Vagina (tissue), 2 donors: ENCODE data around the gene MRPL10. TPM values are rescaled to one million over a fixed set of nuclear protein-coding genes. Genes with fewer than 3 reads are reported as not detected.

Experiments used
- DNase-seq, 2 donors: peaks; one replicate each; pipeline ENCODE4 v3.0.0-alpha.2; 2017; ENCODE audit errors: extremely low spot score in 2 of 2
- H3K27ac ChIP-seq: fragments of 200-600 bp; sonication (generic); one replicate; pipeline ENCODE4 v1.5.1; 2019
- H3K27me3 ChIP-seq: fragments of 200-600 bp; sonication (generic); one replicate; pipeline ENCODE4 v1.5.1; 2019
- H3K36me3 ChIP-seq, 2 donors: fragments of 200-600 bp; sonication (generic); one replicate each; pipeline ENCODE4 v1.5.1; 2017 to 2019
- H3K4me1 ChIP-seq: fragments of 200-600 bp; sonication (generic); one replicate; pipeline ENCODE4 v1.5.1; 2019
- H3K4me3 ChIP-seq, 2 donors: fragments of 200-600 bp; sonication (generic); 1 replicate in 1 of 2; 2 replicates in 1 of 2; pipeline ENCODE4 v1.5.1; 2016 to 2019
- H3K9me3 ChIP-seq: fragments of 200-600 bp; sonication (generic); one replicate; pipeline ENCODE4 v1.5.1; 2019
- CTCF ChIP-seq, 3 experiments: fragments of 450-650 bp in 2 of 3; fragments of 200-600 bp in 1 of 3; sonication (generic) in 1 of 3; IDR thresholded peaks; one replicate each; pipeline ENCODE4 v1.5.1; 2017 to 2019; ENCODE audit warnings: antibody characterized with exemption in 3 of 3, mild to moderate bottlenecking in 2 of 3, moderate library complexity in 2 of 3
- POLR2A ChIP-seq, 2 donors: fragments of 450-650 bp; IDR thresholded peaks; one replicate each; pipeline ENCODE4 v1.6.1; 2017; ENCODE audit warnings: antibody characterized with exemption in 2 of 2, mild to moderate bottlenecking in 2 of 2, moderate library complexity in 2 of 2
- POLR2AphosphoS5 ChIP-seq, 2 donors: sonication (generic); formaldehyde crosslinking; IDR thresholded peaks; one replicate each; pipeline ENCODE4 v1.9.0; 2017; ENCODE audit warnings: antibody characterized with exemption in 2 of 2, mild to moderate bottlenecking in 2 of 2, low read depth in 1 of 2; ENCODE audit not compliant: insufficient read depth in 1 of 2
- intact Hi-C: fragments of 100-400 bp; cut with DNase I; formaldehyde crosslinking; loops from one replicate; pipeline ENCODE4 v1.15.1; 2023
- total RNA-seq: library from RNA; depleted of rRNA; stranded (reverse); fragments of >200 nt; gene quantifications from one replicate; pipeline ENCODE4 v1.2.3, GENCODE V29; 2016

MRPL10 gene
- total RNA-seq, 1 donor from 2014 or later, result 21.4 TPM

GRCh38 chr17:47850692-47851573, 19.6 kb upstream of the MRPL10 start, which contains the start of gene SP6:
Gene SP6, minus strand, starts transcription at chr17:47851163. Its CDS starts 2,734 bp downstream, at chr17:47848429.
- H3K27ac ChIP-seq, result peak within 1 kb of the TSS; percentile 38
- no peak for DNase-seq
- no peaks in the 10 kb centered on the region for H3K27me3 ChIP-seq
- H3K36me3 ChIP-seq, result no peaks in the 10 kb centered on the region
- no peaks in the 10 kb centered on the region for H3K9me3 ChIP-seq
- H3K4me1 ChIP-seq, result peaks cover 26% of the 10 kb centered on the region
- peak within 1 kb of the TSS; percentile 35 to 41 for H3K4me3 ChIP-seq
- intact Hi-C loops, result no loop called here
- TF ChIP-seq CTCF (IDR thresholded peaks at IDR 0.05), result no peak
- TF ChIP-seq POLR2AphosphoS5 (IDR thresholded peaks at IDR 0.05; ENCODE audit: insufficient read depth in 1 of 2, low read depth in 1 of 2), result peak in 1 of 2 donors; percentile 37

GRCh38 chr17:47850373-47850691, 19.0 kb upstream of the MRPL10 start:
- H3K27ac ChIP-seq, result peak overlapping the region; percentile 38
- TF ChIP-seq POLR2AphosphoS5 (IDR thresholded peaks at IDR 0.05; ENCODE audit: insufficient read depth in 1 of 2, low read depth in 1 of 2), result no peak
- no peak for TF ChIP-seq CTCF (IDR thresholded peaks at IDR 0.05)
- TF ChIP-seq POLR2A (IDR thresholded peaks at IDR 0.05), result no peak

GRCh38 chr17:47848198-47848513, 16.8 kb upstream of the MRPL10 start:
- Histone ChIP-seq H3K27me3 (no peaks in the 10 kb centered on the region), H3K4me1 (peaks cover 30% of the 10 kb centered on the region), H3K4me3 (no peak overlapping the region), H3K27ac (no peak overlapping the region), H3K9me3 (no peaks in the 10 kb centered on the region), H3K36me3 (no peaks in the 10 kb centered on the region)
- TF ChIP-seq POLR2AphosphoS5 (IDR thresholded peaks at IDR 0.05; ENCODE audit: insufficient read depth in 1 of 2, low read depth in 1 of 2), result no peak
- no peak for TF ChIP-seq POLR2A (IDR thresholded peaks at IDR 0.05)
- no peak for TF ChIP-seq CTCF (IDR thresholded peaks at IDR 0.05)
- intact Hi-C loops, result no loop called here
- no peak for DNase-seq

More at GRCh38 chr17:47850373-47850691, 19.0 kb upstream of the MRPL10 start:
- Histone ChIP-seq H3K4me3 (peak overlapping the region; percentile 35 to 41), H3K4me1 (peaks cover 26% of the 10 kb centered on the region), H3K9me3 (no peaks in the 10 kb centered on the region), H3K36me3 (no peaks in the 10 kb centered on the region), H3K27me3 (no peaks in the 10 kb centered on the region)
- intact Hi-C loops, result no loop called here
- no peak for DNase-seq

GRCh38 chr17:47847341-47848197, 16.2 kb upstream of the MRPL10 start:
- no peak for DNase-seq
- Histone ChIP-seq H3K27me3 (no peaks in the 10 kb centered on the region), H3K27ac (no peak overlapping the region), H3K4me1 (peaks cover 32% of the 10 kb centered on the region), H3K9me3 (no peaks in the 10 kb centered on the region), H3K36me3 (no peaks in the 10 kb centered on the region), H3K4me3 (no peak overlapping the region)
- intact Hi-C loops, result no loop called here
- TF ChIP-seq CTCF (IDR thresholded peaks at IDR 0.05), result no peak
- TF ChIP-seq POLR2A (IDR thresholded peaks at IDR 0.05), result no peak
- TF ChIP-seq POLR2AphosphoS5 (IDR thresholded peaks at IDR 0.05; ENCODE audit: insufficient read depth in 1 of 2, low read depth in 1 of 2), result no peak
